GM04504 (cell line): ENCODE results near the gene RASD2.

ENCODE experiments used
- DNase-seq: peaks from one replicate; pipeline ENCODE4 v3.0.0-alpha.2; 2012; ENCODE audit warnings: low read depth

Gene RASD2

DNA sequence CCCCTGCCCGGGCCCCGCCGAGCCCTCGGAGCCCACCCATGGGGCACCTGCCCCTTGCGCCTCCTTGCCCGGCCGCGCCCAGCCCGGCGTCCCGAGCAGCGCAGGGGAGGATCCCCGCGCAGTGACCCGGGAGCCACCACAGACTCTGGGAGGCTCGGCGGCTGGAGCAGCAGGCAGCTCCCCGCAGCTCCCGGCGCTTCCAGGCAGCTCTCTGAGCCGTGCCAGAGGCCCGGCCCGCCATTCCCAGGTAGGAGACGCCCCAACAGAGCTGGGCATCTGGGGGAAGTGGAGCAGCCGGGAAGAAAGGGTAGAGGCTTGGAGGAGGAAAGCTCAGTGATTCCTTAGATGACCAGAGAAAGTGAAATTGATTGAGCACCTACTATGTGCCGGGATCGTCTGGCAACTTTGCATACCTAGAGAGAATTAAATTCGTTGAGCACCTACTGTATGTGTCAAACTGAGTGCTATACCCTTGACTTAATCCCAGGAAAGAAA is 670 bp downstream of the RASD2 start:
- no peak for DNase-seq

DNA sequence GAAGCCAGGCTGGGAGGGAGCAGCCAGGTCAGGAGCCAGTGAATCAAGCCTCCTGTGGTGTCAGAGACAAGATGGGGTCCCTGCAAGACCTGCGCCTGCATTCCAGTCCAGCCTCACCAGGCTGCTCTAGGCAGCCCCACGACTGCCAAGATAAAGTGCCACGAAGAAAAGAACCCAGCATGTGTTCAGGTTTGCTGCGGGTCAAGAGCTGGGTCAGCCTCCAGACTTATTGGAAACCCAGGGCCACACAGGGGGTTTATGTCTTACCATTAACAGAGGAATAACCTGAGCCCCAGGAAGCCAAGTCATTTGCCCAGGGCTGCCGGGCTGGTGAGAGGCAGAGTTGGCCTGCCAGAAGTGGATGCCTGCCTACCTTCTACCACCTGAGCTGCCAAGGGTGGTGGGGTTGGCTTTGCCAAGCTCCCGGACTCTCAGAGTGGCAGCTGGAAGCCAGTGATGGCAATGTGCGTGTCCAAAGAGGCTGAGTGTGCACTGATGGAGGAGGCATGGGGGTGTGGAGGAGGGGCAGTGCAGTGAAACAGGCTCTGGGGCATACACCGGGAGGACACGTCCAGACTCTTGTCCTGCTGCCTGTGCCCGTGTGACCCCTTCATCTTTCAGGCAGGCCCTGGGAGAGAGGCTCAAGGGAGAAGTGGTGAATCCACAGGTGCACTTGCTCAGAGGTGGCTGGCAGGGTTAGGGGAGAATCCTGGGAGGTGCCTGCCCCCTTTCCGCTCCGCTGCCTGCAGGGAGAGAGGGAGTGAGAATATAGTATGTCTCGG is 1.7 kb downstream of the RASD2 start:
- DNase-seq: no peak

DNA sequence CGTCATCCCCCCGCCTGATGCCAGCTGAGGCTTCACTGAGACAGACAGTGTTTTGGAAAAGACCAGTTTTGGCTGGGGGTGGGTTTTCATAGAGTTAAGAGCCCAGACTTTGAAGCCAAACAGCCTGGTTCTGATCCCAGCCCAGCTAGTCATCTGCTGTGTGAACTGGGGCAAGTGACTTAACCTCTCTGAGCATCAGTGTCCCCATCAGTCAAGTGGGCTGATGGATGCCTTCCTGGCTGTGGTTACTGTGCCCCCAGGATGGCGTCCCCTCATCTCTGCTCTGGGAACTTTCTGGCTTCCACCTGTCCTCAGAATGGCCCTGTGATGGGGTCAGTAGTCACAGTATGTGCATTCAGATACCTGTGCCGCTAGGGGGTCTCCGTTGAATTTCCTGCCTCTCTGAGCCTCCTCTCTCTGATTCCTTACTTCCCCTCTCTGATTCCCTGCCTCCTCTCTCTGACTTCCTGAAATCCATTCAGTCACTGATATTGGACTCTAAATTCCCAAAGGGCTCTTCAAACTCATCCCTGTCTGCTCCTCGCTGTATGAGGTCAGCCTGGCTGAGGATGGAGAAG is 2.4 kb downstream of the RASD2 start:
- no peak for DNase-seq

DNA sequence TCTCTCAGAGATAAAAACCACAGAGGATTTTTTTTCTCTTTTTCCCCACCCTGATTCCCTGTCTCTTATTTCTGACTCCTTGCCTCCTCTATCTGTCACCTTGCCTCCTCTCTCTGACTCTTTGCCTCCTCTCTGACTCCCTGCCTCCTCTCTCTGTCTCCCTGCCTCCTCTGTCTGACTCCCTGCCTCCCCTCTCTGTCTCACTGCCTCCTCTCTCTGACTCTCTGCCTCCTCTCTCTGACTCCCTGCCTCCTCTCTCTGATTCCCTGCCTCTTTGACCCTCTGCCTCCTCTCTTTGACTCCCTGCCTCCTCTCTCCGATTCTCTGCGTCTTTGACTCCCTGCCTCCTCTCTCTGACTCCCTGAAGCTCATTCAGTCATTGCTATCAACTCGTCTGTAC is 3.1 kb downstream of the RASD2 start:
- no peak for DNase-seq

DNA sequence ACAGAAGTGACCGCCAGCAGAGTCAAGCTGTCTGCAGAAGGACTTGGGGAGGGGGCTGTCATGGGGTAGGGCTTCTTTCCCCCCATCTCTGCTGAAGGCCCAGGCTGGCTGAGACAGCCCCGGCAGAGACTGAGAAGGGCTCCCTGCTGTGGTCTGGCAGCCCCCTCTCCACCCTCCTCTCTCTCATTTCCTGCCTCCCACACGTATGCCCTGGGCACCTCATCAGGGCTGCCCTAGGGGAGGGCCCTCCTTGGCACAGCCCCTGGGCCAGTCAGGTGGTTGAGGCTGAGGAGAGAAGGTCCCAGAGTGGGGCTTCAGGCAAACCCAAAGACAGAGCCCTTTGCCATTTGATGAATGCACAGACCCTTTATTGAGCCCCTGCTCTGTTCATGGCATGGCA is 3.6 kb downstream of the RASD2 start:
- DNase-seq: no peak

DNA sequence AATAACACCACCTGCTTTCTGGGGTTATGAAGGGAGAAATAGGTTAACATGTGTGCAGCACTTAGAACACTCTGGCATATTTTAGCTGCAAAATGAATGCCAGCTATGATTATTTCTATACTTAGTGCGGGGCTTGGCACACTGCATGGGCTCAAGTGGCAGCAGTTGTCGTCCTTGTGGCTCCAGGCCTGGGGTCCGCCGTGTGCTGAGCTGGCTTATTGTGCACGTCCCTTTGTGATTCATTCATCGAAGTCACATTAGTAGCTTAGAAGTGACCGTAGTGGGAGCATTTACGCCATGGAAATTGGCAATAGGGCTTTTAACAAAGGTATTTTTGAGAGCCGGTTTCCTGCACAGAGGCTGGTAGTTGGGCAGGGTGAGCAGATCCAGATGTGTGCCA is 4.2 kb downstream of the RASD2 start:
- no peak for DNase-seq

DNA sequence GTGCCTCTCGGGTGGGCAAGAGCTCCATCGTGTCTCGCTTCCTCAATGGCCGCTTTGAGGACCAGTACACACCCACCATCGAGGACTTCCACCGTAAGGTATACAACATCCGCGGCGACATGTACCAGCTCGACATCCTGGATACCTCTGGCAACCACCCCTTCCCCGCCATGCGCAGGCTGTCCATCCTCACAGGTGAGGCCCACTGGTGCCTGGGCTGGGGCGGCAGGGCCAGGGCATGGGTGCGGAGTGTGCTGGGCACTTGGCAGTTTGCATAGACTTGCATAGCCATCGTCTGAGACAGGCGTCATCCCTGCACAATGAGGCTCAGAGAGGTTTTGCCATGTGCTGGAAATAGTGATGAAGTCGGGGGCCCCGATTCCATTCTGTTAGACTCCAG is 6.3 kb downstream of the RASD2 start:
- no peak for DNase-seq

DNA sequence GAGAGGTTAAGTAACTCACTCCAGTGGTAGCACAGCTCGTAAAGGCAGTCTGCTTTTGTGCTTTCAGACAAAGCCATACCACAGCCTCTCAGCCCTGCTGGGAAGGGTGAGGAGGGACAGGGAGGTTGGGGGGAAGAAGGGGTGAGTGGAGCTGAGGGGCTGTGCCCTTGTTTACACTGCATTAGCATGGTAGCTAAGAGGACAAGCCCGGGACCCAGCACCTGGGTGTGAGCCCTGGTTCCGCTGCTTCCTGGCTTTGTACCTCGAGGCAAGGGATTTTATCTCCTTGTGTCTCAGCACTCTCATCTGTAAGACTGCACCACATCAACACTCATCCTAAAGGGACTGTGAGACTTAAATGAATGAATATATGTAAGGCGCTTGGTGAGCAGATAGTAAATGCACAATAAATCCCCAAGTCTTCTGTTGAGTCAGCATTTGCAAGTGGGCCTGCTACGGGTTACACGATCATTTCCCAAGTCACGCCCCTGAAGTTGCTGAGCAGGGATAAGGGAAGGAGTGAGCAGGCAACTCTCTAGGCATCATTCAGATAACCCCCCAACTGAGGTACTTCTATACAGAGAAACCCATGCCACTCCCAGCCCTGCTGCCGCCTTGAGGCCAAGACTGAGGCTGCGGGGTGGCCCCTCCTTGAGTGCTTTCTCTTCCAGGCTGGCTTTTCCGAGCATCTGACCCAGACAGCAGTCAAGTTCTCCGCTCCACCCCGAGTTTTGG is 7.5 kb downstream of the RASD2 start:
- DNase-seq: no peak

DNA sequence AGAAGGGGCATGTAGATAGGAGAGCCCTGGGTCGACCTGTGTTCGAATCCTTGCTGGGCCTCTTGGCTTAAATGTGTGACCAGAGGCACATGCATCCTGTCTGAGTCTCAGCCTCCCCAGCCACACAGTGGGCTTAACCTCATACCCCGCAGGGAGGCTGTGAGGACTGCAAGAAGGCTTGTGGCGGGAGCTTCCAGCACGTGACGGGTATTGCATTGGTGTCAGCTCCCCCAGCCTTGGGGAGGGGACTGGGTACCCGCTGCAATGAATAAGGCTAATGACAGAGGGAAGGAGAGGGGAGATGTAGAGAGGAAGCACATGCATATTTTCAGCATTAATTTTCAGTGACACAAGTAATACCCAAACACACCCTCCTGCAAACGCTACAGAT is 8.1 kb downstream of the RASD2 start:
- DNase-seq: no peak

DNA sequence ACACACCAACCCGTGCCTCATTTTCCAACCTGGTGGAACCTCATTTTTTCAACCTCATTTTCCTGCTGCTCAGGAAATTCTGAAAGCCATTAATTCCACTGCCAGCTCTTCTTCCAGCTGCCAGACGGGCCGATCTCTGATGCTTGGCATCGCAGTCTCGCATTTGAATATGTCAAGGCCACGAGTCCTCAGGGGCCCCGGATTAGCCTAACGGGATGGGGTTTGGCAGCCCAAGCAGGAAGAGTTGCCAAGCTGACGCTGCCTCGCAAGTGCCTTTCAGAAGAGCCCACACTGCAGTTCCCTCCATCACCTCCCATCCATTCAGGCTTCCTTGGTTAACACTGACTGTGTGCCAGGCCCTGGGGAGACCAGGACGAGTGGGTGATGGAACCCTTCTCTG is 8.7 kb downstream of the RASD2 start:
- no peak for DNase-seq

DNA sequence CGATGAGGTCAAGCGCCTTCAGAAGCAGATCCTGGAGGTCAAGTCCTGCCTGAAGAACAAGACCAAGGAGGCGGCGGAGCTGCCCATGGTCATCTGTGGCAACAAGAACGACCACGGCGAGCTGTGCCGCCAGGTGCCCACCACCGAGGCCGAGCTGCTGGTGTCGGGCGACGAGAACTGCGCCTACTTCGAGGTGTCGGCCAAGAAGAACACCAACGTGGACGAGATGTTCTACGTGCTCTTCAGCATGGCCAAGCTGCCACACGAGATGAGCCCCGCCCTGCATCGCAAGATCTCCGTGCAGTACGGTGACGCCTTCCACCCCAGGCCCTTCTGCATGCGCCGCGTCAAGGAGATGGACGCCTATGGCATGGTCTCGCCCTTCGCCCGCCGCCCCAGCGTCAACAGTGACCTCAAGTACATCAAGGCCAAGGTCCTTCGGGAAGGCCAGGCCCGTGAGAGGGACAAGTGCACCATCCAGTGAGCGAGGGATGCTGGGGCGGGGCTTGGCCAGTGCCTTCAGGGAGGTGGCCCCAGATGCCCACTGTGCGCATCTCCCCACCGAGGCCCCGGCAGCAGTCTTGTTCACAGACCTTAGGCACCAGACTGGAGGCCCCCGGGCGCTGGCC is 11.0 kb downstream of the RASD2 start:
- no peak for DNase-seq

DNA sequence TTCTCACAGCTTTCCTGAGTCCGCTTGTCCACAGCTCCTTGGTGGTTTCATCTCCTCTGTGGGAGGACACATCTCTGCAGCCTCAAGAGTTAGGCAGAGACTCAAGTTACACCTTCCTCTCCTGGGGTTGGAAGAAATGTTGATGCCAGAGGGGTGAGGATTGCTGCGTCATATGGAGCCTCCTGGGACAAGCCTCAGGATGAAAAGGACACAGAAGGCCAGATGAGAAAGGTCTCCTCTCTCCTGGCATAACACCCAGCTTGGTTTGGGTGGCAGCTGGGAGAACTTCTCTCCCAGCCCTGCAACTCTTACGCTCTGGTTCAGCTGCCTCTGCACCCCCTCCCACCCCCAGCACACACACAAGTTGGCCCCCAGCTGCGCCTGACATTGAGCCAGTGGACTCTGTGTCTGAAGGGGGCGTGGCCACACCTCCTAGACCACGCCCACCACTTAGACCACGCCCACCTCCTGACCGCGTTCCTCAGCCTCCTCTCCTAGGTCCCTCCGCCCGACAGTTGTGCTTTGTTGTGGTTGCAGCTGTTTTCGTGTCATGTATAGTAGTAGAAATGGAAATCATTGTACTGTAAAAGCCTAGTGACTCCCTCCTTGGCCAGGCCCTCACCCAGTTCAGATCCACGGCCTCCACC is 11.7 kb downstream of the RASD2 start:
- no peak for DNase-seq

DNA sequence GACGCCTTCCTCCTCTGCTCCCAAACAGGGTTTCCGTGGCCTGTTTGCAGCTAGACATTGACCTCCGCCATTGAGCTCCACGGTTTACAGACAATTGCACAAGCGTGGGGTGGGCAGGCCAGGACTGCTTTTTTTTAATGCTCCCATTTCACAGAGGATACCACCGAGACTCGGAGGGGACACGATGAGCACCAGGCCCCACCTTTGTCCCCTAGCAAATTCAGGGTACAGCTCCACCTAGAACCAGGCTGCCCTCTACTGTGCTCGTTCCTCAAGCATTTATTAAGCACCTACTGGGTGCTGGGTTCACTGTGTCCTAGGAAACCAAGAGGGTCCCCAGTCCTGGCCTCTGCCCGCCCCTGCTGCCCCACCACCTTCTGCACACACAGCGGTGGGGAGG is 12.2 kb downstream of the RASD2 start:
- DNase-seq: no peak

DNA sequence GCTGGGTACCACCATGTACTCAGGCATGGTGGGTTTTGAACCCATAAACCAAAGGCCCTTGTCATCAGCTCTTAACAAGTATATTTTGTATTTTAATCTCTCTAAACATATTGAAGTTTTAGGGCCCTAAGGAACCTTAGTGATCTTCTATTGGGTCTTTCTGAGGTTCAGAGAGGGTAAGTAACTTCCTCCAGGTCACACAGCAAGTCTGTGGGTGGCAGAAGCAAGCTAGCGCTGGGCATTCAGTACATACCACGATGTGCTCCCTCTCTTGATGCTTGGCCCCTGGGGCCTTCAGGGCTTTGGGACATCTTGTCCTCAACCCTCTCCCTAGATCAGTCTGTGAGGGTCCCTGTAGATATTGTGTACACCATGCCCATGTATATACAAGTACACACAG is 12.7 kb downstream of the RASD2 start:
- no peak for DNase-seq

DNA sequence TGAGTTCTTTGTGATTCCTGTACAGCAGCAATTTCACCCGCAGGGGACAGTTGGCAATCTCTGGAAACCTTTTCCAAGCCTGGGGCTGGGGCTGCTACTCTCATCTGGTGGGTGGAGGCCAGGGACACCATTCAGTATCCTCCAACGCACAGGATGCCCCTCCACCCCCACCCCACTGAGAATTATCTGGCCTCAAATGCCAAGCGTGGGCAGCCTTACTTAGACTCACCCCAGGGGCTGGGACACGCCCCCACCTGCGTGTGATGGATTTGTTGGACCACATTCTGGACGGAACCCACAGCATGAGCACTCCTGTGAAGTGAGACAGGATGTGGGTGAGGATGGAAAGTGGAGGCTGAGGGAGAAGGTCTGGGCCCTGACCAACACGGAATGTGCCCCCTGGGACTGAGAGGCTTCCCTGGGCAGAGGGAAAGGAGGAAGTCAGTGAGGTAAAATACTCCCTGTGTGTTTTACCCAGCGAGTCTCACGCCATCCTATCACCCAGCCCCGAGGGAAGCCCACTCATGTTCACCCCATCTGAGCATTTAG is 13.7 kb downstream of the RASD2 start:
- no peak for DNase-seq

DNA sequence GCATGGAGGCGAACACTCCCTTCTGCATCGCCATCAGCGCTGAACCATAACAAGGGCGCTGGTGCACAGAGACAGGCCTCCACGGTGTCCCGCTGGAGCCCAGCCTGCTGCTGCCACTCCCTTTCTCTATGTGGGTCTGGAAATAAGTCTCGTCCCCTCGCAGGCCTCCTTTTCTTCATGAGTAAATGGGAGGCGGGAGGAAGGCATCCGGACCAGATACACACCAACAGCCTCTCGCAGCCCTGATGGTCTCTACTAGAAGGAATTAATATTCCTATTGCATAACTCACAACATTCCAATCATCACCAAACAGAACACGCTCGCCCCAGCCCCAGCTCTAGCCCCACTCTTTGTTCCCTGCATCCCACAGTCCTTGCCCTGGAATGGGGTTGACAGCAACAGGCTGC is 14.9 kb downstream of the RASD2 start:
- no peak for DNase-seq

DNA sequence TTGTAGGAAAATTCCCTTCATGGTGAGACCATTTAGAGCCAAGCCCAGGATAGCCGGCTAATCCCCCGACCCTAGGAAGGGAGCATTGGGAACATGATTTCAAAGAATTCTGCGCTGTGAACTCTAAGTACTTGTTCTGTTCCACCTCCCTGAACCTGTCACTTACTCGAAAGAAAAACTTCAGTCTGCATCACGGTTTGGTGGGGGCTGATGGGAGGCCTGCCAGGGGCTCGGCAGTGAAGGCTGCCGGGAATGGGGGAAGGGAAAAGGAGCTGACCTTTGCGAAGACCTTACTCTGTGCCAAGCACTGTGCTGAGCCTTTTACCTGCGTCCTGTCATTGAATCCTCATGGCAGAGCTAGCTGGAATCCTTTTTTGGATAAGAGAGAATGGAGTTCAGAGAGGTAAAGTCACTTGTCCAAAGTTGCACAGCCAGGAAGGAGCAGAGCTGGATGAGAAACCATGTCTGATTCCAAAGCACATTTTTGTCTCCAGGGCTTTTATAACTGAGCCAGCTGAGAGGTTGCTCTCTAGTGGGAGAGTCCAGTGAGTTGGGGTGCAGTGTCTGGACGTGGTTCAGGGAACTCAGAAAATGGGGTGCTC is 15.4 kb downstream of the RASD2 start:
- DNase-seq: no peak

DNA sequence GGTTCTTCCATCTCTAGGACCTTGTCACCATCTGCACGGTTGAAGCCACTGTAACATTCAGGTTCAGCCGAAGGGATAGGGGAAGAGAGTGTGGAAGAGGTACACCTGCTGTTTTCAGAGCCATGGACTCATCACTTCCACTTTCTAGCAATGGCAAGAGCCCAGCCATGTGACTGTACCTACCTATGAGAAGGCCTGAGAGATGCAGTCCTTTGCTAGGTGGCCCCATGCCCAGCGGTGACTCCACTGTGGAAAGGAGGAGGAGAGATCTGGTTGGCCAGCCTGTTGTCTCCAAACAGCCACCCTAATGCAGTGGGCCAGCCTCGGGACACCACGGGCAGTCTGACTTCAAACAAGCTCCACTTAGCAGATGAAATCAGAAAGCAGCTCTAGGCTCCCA is 16.0 kb downstream of the RASD2 start:
- DNase-seq: no peak

DNA sequence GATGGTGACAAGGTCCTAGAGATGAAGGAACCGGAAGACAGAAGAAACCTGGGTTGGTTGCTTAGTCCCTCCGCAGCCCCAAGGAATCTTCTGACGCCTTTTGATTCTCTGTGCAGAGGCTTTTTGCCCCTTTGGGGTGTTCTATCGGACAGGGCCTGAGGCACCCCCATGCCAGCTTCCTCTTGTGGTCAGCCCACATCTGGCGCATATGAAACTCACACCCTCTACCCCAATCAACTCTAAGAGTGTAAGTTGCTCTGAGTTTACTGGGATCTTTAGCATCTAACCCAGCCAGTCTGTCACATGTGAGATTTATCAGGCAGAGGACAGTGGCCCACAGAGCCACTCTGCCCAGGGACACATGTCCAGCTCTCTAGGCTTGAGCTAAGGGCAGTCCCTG is 17.4 kb downstream of the RASD2 start:
- DNase-seq: no peak

DNA sequence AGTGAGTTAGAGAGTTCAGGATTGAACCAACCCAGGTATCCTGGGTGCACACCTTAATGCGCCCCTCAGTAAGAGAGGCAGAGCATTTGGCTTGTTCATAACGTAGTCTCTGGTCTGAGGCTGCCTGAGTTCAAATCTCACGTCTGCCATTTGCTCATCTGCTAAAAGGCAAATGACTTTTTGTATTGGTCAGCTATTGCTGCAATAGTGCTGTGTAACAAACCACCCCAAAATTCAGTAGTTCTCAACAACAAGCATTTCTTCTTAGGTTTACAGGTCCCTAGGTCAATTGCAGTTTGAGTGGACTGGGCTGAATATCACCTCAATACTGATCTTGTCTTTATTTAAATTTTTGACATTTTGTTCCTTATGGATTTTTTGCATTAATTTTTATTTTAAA is 18.1 kb downstream of the RASD2 start:
- no peak for DNase-seq

DNA sequence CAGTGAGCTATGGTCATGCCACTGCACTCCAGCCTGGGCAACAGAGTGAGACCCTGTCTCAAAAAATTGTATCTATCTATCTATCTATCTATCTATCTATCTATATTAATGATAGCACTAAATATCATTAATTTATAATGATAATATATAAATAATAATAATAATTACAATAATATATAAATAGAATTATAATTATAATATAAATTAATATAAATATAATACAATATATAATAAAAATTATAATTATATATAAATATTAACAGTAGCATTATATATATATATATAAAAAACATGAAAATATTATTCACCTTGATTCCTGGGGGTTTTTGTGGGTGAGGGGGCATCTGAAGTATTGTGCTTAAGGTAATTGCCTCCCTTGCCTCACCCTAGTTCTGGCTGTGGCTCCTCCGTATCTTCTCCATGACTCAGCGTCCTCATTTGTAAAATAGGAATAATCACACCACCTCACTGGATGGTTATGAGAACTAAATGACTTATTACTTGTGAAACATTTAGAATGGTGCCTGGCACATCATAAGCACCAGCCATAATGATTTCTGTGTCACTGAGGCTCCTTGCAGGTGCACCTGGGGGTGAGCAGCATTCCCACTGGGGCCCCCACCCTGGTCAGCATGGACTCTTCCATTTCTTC is 18.8 kb downstream of the RASD2 start:
- DNase-seq: no peak
